ENCODE measurements around the gene PLEKHM3. TPM values are rescaled to one million over a fixed set of nuclear protein-coding genes. Genes with fewer than 3 reads are reported as not detected.

The PLEKHM3 gene
- total and polyA plus RNA-seq, 2 experiments from 2014 or later, result 3.9 to 8.8 TPM

- peaks cover 2% of the 10 kb centered on the region; the same call in 2 of the 3 replicates for H3K4me1 Mint-ChIP-seq
- no peak overlapping the region for H3K4me3 Mint-ChIP-seq
- Histone ChIP-seq H3K79me2 (replicated peaks; ENCODE audit: insufficient read depth) (no peaks in the 10 kb centered on the region), H3K27me3 (ENCODE audit: insufficient read depth) (no peaks in the 10 kb centered on the region), H3K36me3 (ENCODE audit: insufficient read depth) (no peaks in the 10 kb centered on the region; the same call in 1 of the 2 replicates), H4K20me1 (replicated peaks; ENCODE audit: insufficient read depth) (no peaks in the 10 kb centered on the region), H3K4me3 (no peak overlapping the region), H3K9me2 (ENCODE audit: insufficient read depth) (no peaks in the 10 kb centered on the region), H2AFZ (no peak overlapping the region), H3K27ac (ENCODE audit: low read depth) (no peak overlapping the region), H3K4me2 (no peak overlapping the region), H3K4me1 (ENCODE audit: insufficient read depth) (peaks cover under 1% of the 10 kb centered on the region; the same call in 1 of the 2 replicates), H3F3A (replicated peaks; ENCODE audit: low read depth) (no peaks in the 10 kb centered on the region)
- TF ChIP-seq REST (IDR thresholded peaks at IDR 0.05; ENCODE audit: unreplicated experiment) (no peak), STAT1 (IDR thresholded peaks at IDR 0.05; ENCODE audit: unreplicated experiment) (no peak), EZH2 (IDR thresholded peaks at IDR 0.05; ENCODE audit: low read depth, unreplicated experiment) (no peak), ZNF462 (CRISPR knock-in tag; IDR thresholded peaks at IDR 0.05) (no peak), CREB1 (CRISPR knock-in tag; IDR thresholded peaks at IDR 0.05; ENCODE audit: low read depth) (no peak)
- H3K9me3 Mint-ChIP-seq, result no peaks in the 10 kb centered on the region
- no peak for DNase-seq (ENCODE audit: low spot score)
- H3K27ac Mint-ChIP-seq, result no peak overlapping the region
- no peak for ATAC-seq
- no peaks in the 10 kb centered on the region for H3K27me3 Mint-ChIP-seq (ENCODE audit: insufficient read depth, low read depth, poor library complexity)
- no peaks in the 10 kb centered on the region; the same call in 2 of the 3 replicates for H3K36me3 Mint-ChIP-seq (ENCODE audit: low read depth)
These were observed 24.5 kb downstream of the PLEKHM3 start for GRCh38 chr2:208000701-208001395.

Measured in GM23338 (cell line).